HG03469 (cell line): Measurements from ENCODE around the gene ADAMTS2.

Source experiments
- ATAC-seq: cut with Tn5 transposase; IDR thresholded peaks from one replicate; pipeline ENCODE4 v1.9.1; 2021; ENCODE audit warnings: mild to moderate bottlenecking, moderate library complexity, moderate number of reproducible peaks; ENCODE audit not compliant: unreplicated experiment

ADAMTS2 gene

DNA sequence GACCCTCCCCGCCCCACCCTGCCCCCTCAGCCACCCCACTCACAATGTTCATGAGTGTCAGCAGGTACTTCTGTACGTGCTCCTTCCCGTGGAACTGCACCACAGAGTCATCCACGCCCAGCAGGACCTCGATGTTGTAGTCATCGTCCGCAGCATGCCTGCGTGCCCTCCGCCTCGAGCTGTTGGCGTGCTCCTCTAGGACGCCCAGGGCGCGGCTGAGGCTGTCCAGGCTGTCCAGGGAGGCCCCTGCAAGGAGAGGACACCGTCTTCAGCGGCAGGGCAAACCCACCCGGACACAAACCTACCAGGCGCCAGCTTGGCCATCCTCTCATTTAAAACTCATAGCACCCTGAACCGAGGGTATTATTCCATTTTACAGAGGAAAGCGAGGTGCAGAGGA lies 137.8 kb downstream of the ADAMTS2 start:
- ATAC-seq, result no peak

- ATAC-seq, result no peak
These were observed 138.9 kb downstream of the ADAMTS2 start for GRCh38 chr5:179206366-179206765.

DNA sequence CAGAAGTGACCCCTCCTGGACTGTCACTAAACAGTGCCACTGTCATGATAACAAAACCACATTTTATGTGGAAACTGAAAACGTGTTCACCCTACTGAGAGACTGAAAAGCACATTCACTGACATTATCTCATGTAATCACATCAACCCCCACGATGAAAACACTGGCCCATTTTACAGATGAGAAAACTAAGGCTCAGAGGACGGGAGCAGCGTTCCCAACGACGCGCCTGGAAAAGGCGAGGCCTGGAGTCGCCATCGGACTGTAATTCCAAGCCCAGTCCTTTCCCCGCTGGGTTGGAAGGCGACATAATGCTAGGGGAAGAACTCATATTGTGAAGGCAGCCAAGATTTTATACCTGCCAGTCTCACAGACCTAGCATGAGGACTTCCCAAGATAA lies 140.0 kb downstream of the ADAMTS2 start:
- ATAC-seq, result no peak

- ATAC-seq, result no peak
These were observed 140.7 kb downstream of the ADAMTS2 start for GRCh38 chr5:179204572-179204971.

DNA sequence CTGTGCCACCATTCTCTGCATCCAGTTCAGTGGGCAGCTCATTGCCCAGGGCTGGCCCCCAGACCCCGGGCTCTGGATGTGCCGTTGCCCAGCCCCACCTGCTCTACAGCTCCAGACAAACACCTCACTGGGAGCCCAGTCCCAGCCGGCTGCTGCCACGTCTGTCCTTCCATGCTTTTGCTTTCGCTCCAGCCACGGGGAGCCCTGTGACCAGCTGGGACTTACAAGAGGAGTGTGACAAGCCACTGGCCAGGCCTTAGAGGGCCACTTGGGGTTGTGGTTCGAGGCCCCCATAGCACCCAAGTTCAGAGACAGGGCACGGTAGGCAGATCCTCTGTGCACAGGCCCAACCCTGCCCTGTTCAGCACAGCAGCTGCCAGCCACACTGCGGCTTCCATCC lies 142.0 kb downstream of the ADAMTS2 start:
- no peak for ATAC-seq

GRCh38 chr5:179201986-179202385 lies 143.3 kb downstream of the ADAMTS2 start:
- ATAC-seq, result no peak

DNA sequence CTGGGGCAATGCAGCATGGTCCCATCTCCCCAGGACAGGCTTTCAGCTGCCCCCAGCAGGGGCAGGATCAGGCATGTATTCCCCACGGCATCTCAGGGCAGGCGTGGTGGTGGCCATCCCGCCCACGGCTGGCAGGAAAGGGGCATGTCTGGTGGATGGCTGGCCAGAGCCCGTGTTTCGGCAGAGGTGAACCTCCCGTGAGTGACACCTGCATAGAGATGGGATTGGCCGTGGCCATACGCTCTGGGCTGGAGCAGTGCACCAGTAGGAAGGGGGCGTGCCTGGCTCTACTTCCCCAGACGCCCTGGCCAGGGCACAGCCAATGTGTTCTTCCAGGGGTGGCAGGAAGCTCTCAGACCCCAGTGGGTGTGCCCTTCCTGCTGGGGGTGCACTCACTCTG lies 146.0 kb downstream of the ADAMTS2 start:
- no peak for ATAC-seq

DNA sequence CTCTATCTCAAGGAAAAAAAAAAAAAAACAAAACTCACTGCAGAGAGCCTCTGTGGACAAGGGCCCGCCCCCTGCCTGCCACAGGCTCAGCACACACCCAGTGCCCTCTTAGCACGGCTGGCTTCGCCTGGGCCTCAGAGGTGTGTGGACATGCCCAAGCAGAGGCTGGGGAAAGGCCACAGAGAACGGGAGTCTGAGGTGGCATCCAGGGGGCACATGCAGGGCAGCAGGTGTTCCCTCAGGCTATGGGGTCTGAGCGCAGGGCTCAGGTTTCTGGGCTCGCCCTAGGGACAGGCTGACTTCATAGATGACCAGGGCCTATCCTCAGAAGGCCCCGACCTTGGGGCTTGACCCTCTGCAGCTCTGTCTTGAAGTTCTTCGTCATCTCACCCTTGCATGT lies 146.4 kb downstream of the ADAMTS2 start:
- ATAC-seq, result no peak

- ATAC-seq, result no peak
These were observed 148.7 kb downstream of the ADAMTS2 start for GRCh38 chr5:179196405-179197079.

GRCh38 chr5:179195561-179196404 lies 149.5 kb downstream of the ADAMTS2 start:
- no peak for ATAC-seq

DNA sequence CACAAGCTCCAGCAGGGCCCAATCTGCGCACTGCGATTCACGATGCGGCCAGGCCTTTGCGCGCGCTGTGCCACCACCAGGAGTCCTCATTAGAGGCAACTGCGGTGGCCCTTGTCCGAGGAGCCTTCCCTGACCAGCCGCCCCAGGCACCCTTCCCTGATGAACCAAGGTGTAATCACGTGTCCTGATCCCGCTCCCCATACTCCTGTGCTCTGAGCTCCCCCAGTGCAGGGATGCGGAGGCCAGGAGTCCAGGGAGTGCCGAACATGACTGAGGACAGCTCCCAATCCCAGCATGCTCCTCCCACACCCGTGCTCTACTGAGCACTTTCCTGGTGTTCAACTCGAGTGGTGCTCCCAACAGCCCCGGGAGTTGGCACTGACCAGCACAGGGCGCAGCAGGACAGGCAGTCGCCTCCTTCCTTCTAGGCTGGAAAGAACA lies 150.3 kb downstream of the ADAMTS2 start:
- ATAC-seq, result no peak

DNA sequence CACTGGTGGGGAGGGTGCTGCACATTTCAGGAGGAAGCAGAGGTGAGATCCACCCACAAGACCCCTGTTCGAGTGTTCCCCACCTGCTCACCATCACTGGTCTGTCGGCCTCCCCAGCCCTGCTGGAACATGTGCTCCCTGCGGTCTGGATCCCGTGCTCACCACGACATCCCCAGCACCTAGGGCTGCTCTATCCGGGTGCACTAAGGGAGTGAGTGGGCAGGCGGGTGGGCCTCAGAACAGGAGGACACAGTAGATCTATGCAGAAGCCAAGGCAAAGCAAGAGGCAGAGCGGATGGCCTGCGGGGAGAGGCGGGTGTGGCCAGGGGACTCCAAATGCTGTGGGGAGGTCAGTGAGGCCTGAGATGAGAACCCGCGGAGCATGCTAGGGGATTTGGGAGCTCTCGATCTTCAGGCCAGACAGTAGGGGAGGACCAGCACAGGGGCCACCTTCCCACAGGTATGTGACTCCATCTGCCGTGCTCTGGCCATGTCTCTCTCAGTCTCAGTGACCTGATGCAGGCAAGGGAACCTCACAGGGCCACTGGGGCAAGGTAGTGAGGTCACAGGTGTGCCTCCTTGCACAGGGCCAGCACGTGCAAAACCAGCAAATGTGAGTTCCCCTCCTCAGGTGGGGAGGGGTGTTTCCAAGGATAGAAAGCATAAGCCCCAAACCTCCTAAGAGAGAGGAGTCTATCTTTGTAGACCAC lies 150.9 kb downstream of the ADAMTS2 start:
- no peak for ATAC-seq

- no peak for ATAC-seq
These were observed 151.5 kb downstream of the ADAMTS2 start for GRCh38 chr5:179193746-179194145.

DNA sequence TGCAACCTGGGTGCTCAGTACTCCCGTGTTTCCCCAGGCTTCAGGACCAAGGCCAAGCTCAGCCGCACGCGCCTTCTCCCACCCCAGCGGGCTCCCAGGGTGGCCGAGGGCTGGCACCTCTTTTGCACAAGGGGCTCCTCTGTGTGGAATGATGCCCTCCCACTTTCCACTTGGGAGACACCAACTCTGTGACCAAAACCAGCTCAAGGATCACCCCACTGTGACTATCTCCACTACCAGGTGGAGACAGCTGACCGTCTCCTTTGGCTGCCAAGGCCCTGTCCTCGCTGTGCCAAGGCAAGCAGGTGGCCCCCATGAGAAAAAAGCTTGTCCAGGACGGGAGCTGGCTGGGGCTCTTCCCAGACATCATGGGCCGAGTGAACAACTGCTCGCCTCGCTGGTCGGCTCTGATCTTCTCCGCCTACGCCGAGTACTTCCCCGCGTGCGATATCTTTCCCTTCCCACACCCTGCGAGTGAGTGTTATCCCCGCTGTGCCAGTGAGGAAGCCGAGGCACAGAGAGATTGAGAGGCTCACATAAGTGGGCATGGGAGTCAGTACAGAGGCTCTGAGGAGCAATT lies 152.3 kb downstream of the ADAMTS2 start:
- no peak for ATAC-seq

- no peak for ATAC-seq
These were observed 152.9 kb downstream of the ADAMTS2 start for GRCh38 chr5:179192185-179192890.

DNA sequence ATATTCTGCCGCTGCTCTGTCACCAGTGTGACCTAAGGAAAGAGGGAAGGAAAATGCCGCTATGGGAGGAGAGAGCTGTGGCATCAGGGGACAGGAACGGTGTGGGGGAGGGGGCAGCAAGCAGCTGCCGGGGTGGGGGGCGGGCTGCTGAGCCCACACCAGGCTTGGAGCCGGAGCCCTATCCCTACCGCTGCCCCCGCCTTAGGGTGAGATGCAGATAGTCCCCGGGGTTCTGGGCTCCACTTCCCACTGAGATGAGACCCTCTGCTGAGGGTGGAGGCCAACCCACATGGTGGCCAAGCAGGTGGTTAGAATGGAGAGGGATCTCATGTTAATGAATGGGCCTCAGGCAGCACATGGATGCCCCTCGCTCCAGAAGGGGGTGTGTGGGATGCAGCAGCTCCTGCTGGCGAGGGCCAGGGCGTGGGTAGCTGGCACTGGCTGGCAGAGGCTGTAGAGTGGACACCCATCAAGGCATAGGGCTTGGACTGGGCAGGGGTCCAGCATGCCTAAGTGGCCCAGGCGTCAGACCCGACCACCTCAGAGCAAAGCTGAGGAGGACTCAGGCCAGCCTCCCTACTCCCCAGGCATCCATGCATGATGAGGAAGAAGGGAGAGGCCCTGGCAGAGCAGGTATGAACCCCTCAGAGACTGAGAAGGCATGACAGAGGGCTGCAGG lies 153.6 kb downstream of the ADAMTS2 start:
- no peak for ATAC-seq

GRCh38 chr5:179190851-179191505 lies 154.3 kb downstream of the ADAMTS2 start:
- no peak for ATAC-seq

- ATAC-seq, result no peak
These were observed 156.6 kb downstream of the ADAMTS2 start for GRCh38 chr5:179188636-179189035.
